Measurements from ENCODE around the gene PPM1M. TPM values are rescaled to one million over a fixed set of nuclear protein-coding genes. Genes with fewer than 3 reads are reported as not detected.

Gene PPM1M
- total and polyA plus RNA-seq, 2 donors, result 32.1 to 65.0 TPM

DNA sequence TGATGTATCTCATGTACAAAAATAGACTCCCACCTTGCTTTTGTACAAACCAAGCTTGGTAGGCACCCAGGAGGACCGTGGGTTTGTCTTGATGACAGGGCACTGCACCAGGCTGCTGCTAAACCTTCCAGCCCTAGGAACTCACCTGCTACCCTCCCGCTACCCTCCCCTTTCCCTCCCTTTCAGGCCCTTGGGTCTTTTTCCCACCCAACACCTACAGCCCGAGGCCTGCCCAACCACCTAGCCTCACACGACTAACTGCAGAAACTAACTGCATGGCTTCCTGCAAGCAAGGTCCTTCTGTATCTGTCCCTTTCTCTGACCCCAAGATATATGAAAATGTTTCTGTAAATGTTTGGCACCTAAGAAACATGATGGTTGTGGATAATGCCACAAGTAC lies 11.1 kb downstream of the PPM1M start:
- H3K36me3 ChIP-seq (ENCODE audit: control insufficient read depth in 2 of 2, insufficient read depth in 2 of 2, low read length in 1 of 2), result peaks cover 54 to 91% of the 10 kb centered on the region in 2 donors
- DNase-seq (ENCODE audit: low read depth in 6 of 9, low spot score in 9 of 9), result no peak
- H3K27ac ChIP-seq (ENCODE audit: low read depth in 1 of 2, low read length in 1 of 2), result peak overlapping the region in 1 of 2 donors; percentile 54
- H3K27me3 ChIP-seq (ENCODE audit: control insufficient read depth in 2 of 2, insufficient read depth in 1 of 2, low read length in 1 of 2), result no peaks in the 10 kb centered on the region
- no peak overlapping the region for H3K4me3 ChIP-seq (ENCODE audit: low read length in 2 of 2)
- WGBS, result 89% methylated on average over 4 of the region's 4 CpGs
- H3K9me3 ChIP-seq (ENCODE audit: control insufficient read depth in 2 of 2, insufficient read depth in 1 of 2, low read length in 1 of 2), result no peaks in the 10 kb centered on the region
- peaks cover 23 to 53% of the 10 kb centered on the region in 2 donors for H3K4me1 ChIP-seq (ENCODE audit: control insufficient read depth in 2 of 2, insufficient read depth in 2 of 2, low read length in 2 of 2)

DNA sequence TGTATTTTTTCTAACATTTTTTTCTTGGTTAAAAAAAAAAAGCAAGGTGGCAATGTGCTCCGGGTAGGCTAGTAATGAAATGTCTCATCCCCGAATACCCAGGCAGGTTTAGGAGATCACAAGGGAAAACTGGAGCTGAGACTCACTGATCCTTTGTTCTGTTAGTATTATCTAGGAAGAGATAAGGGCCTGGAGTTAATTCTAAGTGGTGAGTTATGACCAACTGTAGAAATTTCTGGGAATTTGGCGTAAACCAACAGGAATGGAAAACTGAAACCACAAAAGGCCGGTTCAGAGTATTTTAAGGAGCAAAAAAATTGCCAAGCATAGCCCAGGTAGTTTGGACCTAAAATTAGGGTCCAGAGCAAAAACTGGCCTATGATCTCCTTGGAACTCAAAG lies 12.4 kb downstream of the PPM1M start:
- no peaks in the 10 kb centered on the region for H3K9me3 ChIP-seq (ENCODE audit: control insufficient read depth in 2 of 2, insufficient read depth in 1 of 2, low read length in 1 of 2)
- no peak for DNase-seq (ENCODE audit: low read depth in 6 of 9, low spot score in 9 of 9)
- no peak overlapping the region for H3K27ac ChIP-seq (ENCODE audit: low read depth in 1 of 2, low read length in 1 of 2)
- H3K4me3 ChIP-seq (ENCODE audit: low read length in 2 of 2), result no peak overlapping the region
- WGBS, result 96% methylated on average over 4 of the region's 4 CpGs
- H3K27me3 ChIP-seq (ENCODE audit: control insufficient read depth in 2 of 2, insufficient read depth in 1 of 2, low read length in 1 of 2), result no peaks in the 10 kb centered on the region
- peaks cover 64 to 92% of the 10 kb centered on the region in 2 donors for H3K36me3 ChIP-seq (ENCODE audit: control insufficient read depth in 2 of 2, insufficient read depth in 2 of 2, low read length in 1 of 2)
- peaks cover 17 to 42% of the 10 kb centered on the region in 2 donors for H3K4me1 ChIP-seq (ENCODE audit: control insufficient read depth in 2 of 2, insufficient read depth in 2 of 2, low read length in 2 of 2)

DNA sequence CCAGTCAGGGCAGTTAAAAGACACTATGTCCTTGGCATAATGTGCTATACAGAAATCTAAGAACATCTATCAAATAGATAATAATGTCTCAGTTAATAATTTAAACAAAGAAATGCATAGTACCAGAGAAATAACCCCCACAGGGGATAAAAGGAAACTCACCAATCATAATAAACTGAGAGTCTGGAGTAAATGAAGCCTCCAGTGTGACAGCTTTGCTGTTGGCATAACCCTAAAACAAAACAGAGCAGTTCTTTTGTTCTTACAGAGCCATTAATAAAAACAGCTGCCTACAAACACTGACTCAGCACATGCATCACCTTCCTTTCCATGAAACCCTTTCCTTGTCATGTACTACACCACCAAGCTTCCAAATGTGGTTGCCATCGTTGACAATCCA lies 13.5 kb downstream of the PPM1M start:
- H3K27ac ChIP-seq (ENCODE audit: low read depth in 1 of 2, low read length in 1 of 2), result no peak overlapping the region
- no peak for DNase-seq (ENCODE audit: low read depth in 6 of 9, low spot score in 9 of 9)
- WGBS, result 76% methylated on average over 1 of the region's 1 CpG

DNA sequence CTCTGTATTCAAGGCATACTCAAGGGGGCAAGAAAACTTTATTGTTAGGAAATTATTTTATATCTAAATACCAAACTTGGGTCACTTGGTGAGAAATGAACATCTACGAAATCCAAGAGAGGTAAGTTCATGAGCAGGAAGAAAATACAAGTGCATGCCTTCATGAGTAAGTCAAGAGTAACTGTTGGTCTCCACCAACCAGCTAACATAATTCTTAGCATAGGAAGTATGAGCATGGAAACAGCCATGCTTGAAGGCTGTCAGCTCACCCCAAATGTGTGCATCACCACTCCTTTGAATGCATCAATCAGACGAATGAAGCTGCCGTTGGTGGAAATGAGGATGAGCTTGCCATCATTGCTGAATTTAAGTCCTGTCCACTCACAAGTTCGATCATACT lies 13.9 kb downstream of the PPM1M start:
- 97% methylated on average over 4 of the region's 4 CpGs for WGBS
- no peaks in the 10 kb centered on the region for H3K9me3 ChIP-seq (ENCODE audit: control insufficient read depth in 2 of 2, insufficient read depth in 1 of 2, low read length in 1 of 2)
- H3K4me1 ChIP-seq (ENCODE audit: control insufficient read depth in 2 of 2, insufficient read depth in 2 of 2, low read length in 2 of 2), result peaks cover 6 to 33% of the 10 kb centered on the region in 2 donors
- no peak for DNase-seq (ENCODE audit: low read depth in 6 of 9, low spot score in 9 of 9)
- H3K27ac ChIP-seq (ENCODE audit: low read depth in 1 of 2, low read length in 1 of 2), result no peak overlapping the region
- H3K27me3 ChIP-seq (ENCODE audit: control insufficient read depth in 2 of 2, insufficient read depth in 1 of 2, low read length in 1 of 2), result no peaks in the 10 kb centered on the region
- no peak overlapping the region for H3K4me3 ChIP-seq (ENCODE audit: low read length in 2 of 2)
- H3K36me3 ChIP-seq (ENCODE audit: control insufficient read depth in 2 of 2, insufficient read depth in 2 of 2, low read length in 1 of 2), result peaks cover 66 to 97% of the 10 kb centered on the region in 2 donors

More for the DNA sequence above, 13.5 kb downstream of the PPM1M start:
- peaks cover 9 to 36% of the 10 kb centered on the region in 2 donors for H3K4me1 ChIP-seq (ENCODE audit: control insufficient read depth in 2 of 2, insufficient read depth in 2 of 2, low read length in 2 of 2)
- peaks cover 67 to 97% of the 10 kb centered on the region in 2 donors for H3K36me3 ChIP-seq (ENCODE audit: control insufficient read depth in 2 of 2, insufficient read depth in 2 of 2, low read length in 1 of 2)
- no peak overlapping the region for H3K4me3 ChIP-seq (ENCODE audit: low read length in 2 of 2)
- no peaks in the 10 kb centered on the region for H3K27me3 ChIP-seq (ENCODE audit: control insufficient read depth in 2 of 2, insufficient read depth in 1 of 2, low read length in 1 of 2)
- no peaks in the 10 kb centered on the region for H3K9me3 ChIP-seq (ENCODE audit: control insufficient read depth in 2 of 2, insufficient read depth in 1 of 2, low read length in 1 of 2)

DNA sequence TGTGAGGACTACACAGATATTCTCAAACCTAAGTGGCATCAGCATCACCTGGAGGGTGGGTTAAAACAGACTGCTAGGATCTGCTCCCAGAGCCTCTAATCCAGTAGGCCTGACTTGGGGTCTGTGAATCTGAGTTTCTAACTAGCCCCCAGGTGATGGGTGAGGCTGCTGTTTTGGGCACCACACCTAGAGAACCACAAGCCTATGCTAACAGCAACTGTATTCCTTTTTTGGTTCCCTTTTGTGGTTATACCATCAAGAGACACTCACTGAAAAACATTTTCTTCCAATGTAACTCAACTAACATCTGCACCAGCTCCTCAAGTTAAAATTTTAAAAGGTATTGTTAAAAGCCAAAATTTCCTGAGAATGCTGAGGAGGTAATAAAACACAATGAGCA lies 16.9 kb downstream of the PPM1M start:
- Histone ChIP-seq H3K27me3 (ENCODE audit: control insufficient read depth in 2 of 2, insufficient read depth in 1 of 2, low read length in 1 of 2) (no peaks in the 10 kb centered on the region), H3K27ac (ENCODE audit: low read depth in 1 of 2, low read length in 1 of 2) (peak overlapping the region in 1 of 2 donors; percentile 31), H3K4me1 (ENCODE audit: control insufficient read depth in 2 of 2, insufficient read depth in 2 of 2, low read length in 2 of 2) (peaks cover 0 to 7% of the 10 kb centered on the region in 2 donors), H3K36me3 (ENCODE audit: control insufficient read depth in 2 of 2, insufficient read depth in 2 of 2, low read length in 1 of 2) (peaks cover 60 to 95% of the 10 kb centered on the region in 2 donors), H3K9me3 (ENCODE audit: control insufficient read depth in 2 of 2, insufficient read depth in 1 of 2, low read length in 1 of 2) (no peaks in the 10 kb centered on the region), H3K4me3 (ENCODE audit: low read length in 2 of 2) (no peak overlapping the region)
- DNase-seq (ENCODE audit: low read depth in 6 of 9, low spot score in 9 of 9), result no peak

DNA sequence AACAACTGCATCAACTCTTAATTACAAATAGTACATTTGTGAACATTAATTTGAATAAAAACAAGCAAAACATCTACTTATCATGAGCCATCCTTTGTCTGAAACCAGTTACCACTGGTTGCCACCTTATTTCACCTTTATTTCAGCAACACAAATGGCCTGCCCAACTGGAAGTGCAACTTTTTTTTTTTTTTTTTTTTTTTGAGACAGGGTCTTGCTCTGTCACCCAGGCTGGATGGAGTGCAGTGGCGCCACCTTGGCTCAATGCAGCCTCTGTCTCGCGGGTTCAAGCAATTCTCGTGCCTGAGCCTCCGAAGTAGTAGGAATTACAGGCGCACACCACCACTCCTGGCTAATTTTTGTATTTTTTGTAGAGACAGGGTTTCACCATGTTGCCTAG lies 19.8 kb downstream of the PPM1M start:
- no peak for DNase-seq (ENCODE audit: low read depth in 6 of 9, low spot score in 9 of 9)
- Histone ChIP-seq H3K27me3 (ENCODE audit: control insufficient read depth in 2 of 2, insufficient read depth in 1 of 2, low read length in 1 of 2) (no peaks in the 10 kb centered on the region), H3K4me1 (ENCODE audit: control insufficient read depth in 2 of 2, insufficient read depth in 2 of 2, low read length in 2 of 2) (peaks cover 0 to 7% of the 10 kb centered on the region in 2 donors)

DNA sequence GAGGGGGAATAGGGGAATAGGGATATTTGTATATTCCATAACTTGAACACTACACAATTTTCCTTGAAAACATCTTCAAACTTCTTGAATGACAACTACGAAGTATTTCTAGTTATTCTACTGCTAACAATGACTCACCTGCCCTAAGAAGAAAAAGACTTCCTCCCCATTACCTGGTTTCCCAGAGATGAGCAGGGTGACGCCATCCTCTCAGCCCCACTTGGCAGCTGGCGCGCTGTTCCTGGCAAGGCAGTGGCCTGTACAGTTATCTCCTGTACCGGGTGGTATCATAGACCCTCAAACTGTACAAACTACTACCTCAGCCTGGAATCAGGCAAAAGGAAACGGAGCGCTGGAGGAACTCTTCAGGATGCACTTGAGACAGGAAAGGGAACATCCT lies 22.5 kb downstream of the PPM1M start:
- Histone ChIP-seq H3K27me3 (ENCODE audit: control insufficient read depth in 2 of 2, insufficient read depth in 1 of 2, low read length in 1 of 2) (no peaks in the 10 kb centered on the region), H3K4me3 (ENCODE audit: low read length in 2 of 2) (no peak overlapping the region), H3K9me3 (ENCODE audit: control insufficient read depth in 2 of 2, insufficient read depth in 1 of 2, low read length in 1 of 2) (no peaks in the 10 kb centered on the region), H3K4me1 (ENCODE audit: control insufficient read depth in 2 of 2, insufficient read depth in 2 of 2, low read length in 2 of 2) (peaks cover 0 to 18% of the 10 kb centered on the region in 2 donors), H3K36me3 (ENCODE audit: control insufficient read depth in 2 of 2, insufficient read depth in 2 of 2, low read length in 1 of 2) (peaks cover 49 to 92% of the 10 kb centered on the region in 2 donors), H3K27ac (ENCODE audit: low read depth in 1 of 2, low read length in 1 of 2) (no peak overlapping the region)
- WGBS, result 94% methylated on average over 7 of the region's 7 CpGs
- DNase-seq (ENCODE audit: low read depth in 6 of 9, low spot score in 9 of 9), result no peak

More for the DNA sequence above, 19.8 kb downstream of the PPM1M start:
- Histone ChIP-seq H3K36me3 (ENCODE audit: control insufficient read depth in 2 of 2, insufficient read depth in 2 of 2, low read length in 1 of 2) (peaks cover 53 to 92% of the 10 kb centered on the region in 2 donors), H3K4me3 (ENCODE audit: low read length in 2 of 2) (no peak overlapping the region), H3K27ac (ENCODE audit: low read depth in 1 of 2, low read length in 1 of 2) (no peak overlapping the region), H3K9me3 (ENCODE audit: control insufficient read depth in 2 of 2, insufficient read depth in 1 of 2, low read length in 1 of 2) (no peaks in the 10 kb centered on the region)
- 97% methylated on average over 6 of the region's 6 CpGs for WGBS

DNA sequence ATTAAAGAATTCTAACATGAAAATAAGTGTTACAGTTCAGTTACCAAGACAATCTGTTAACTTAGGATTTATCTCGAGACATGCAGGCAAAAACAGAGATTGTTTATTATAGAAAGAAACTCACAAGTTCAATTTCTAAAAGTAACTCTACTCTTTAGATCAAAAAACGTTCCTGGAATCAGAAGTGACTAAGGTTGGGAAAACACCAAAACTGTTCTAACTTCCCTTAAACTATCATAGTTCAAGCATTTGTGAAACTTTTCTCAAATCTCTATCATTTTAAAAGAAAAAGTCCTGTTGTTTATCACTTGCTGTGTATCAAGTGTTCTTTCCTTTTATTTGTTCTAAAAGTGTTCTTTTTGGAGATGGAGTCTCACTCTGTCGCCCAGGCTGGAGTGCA lies 24.2 kb downstream of the PPM1M start:
- no peaks in the 10 kb centered on the region for H3K27me3 ChIP-seq (ENCODE audit: control insufficient read depth in 2 of 2, insufficient read depth in 1 of 2, low read length in 1 of 2)
- H3K4me1 ChIP-seq (ENCODE audit: control insufficient read depth in 2 of 2, insufficient read depth in 2 of 2, low read length in 2 of 2), result peaks cover 3 to 22% of the 10 kb centered on the region in 2 donors
- no peak overlapping the region for H3K4me3 ChIP-seq (ENCODE audit: low read length in 2 of 2)
- peaks cover 48 to 91% of the 10 kb centered on the region in 2 donors for H3K36me3 ChIP-seq (ENCODE audit: control insufficient read depth in 2 of 2, insufficient read depth in 2 of 2, low read length in 1 of 2)
- no peak overlapping the region for H3K27ac ChIP-seq (ENCODE audit: low read depth in 1 of 2, low read length in 1 of 2)
- WGBS, result 88% methylated on average over 3 of the region's 3 CpGs
- no peaks in the 10 kb centered on the region for H3K9me3 ChIP-seq (ENCODE audit: control insufficient read depth in 2 of 2, insufficient read depth in 1 of 2, low read length in 1 of 2)
- no peak for DNase-seq (ENCODE audit: low read depth in 6 of 9, low spot score in 9 of 9)

DNA sequence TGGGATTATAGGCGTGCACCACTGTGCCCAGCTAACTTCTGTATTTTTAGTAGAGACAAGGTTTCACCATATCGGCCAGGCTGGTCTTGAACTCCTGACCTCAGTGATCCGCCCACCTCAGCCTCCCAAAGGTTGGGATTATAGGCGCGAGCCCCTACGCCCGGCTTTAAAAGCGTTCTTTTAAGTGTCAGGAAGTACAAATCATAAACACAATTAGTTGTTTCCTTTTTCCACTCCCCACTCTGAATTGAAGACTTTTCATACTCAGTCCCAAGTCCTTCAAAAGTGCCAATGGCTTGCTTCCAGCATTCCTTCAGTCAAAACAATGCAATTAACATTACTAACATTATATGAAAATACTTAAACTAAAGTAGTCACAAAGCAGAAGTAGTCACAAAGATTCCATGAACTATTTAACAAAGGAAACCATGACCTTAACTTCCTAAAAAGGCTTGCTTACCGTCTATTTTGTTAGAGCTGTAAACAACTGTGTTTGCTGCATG lies 24.7 kb downstream of the PPM1M start:
- Histone ChIP-seq H3K9me3 (ENCODE audit: control insufficient read depth in 2 of 2, insufficient read depth in 1 of 2, low read length in 1 of 2) (no peaks in the 10 kb centered on the region), H3K27me3 (ENCODE audit: control insufficient read depth in 2 of 2, insufficient read depth in 1 of 2, low read length in 1 of 2) (no peaks in the 10 kb centered on the region), H3K27ac (ENCODE audit: low read depth in 1 of 2, low read length in 1 of 2) (peak overlapping the region in 1 of 2 donors; percentile 22), H3K4me1 (ENCODE audit: control insufficient read depth in 2 of 2, insufficient read depth in 2 of 2, low read length in 2 of 2) (peaks cover 5 to 23% of the 10 kb centered on the region in 2 donors), H3K36me3 (ENCODE audit: control insufficient read depth in 2 of 2, insufficient read depth in 2 of 2, low read length in 1 of 2) (peaks cover 47 to 87% of the 10 kb centered on the region in 2 donors), H3K4me3 (ENCODE audit: low read length in 2 of 2) (no peak overlapping the region)
- WGBS, result 82% methylated on average over 9 of the region's 9 CpGs
- no peak for DNase-seq (ENCODE audit: low read depth in 6 of 9, low spot score in 9 of 9)
